ENCODE results near the gene TRIM17. TPM values are rescaled to one million over a fixed set of nuclear protein-coding genes. Genes with fewer than 3 reads are reported as not detected.

Gene TRIM17
- polyA plus RNA-seq, 4 donors = 2.1 to 13.4 (median 6.6) TPM

DNA sequence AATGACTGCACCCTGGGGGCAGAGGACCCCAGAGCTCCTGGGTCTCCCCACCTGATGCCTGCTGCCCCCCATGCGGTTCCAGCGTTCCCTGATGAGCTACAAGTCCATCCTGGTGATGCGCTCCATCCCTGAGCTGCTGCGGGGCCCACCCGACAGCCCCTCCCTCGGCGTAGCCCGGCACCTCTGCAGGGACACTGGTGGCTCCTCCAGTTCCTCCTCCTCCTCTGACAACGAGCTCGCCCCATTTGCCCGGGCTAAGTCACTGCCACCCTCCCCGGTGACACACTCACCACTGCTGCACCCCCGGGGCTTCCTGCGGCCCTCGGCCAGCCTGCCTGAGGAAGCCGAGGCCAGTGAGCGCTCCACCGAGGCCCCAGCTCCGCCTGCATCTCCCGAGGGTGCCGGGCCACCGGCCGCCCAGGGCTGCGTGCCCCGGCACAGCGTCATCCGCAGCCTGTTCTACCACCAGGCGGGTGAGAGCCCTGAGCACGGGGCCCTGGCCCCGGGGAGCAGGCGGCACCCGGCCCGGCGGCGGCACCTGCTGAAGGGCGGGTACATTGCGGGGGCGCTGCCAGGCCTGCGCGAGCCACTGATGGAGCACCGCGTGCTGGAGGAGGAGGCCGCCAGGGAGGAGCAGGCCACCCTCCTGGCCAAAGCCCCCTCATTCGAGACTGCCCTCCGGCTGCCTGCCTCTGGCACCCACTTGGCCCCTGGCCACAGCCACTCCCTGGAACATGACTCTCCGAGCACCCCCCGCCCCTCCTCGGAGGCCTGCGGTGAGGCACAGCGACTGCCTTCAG lies 45.5 kb downstream of the TRIM17 start:
- DNase-seq (ENCODE audit: low read depth in 4 of 4, low spot score in 3 of 4) = no peak

DNA sequence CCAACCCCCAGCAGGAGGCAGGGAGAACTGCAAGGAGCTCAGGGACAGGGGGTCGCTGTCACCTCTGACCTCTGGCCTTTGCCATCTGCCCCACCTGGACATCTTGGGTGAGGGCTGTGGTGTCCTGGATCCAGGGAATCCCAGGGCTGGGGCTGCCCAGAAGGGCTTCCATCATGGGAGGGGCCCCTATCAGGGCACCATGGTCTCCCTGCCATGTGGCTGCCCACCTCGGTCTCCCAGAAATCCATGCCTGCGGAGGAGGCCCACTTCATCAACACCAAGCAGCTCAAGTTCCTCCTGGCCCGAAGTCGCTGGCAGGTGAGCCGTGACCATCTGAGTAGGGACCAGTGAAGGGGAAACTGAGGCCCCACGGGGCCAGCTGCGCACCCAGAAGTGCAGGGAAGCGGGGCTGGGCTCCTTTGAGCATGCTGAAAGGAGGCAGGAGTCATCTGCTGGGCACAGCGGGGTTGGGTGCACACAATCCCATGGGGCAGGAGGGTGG lies 46.2 kb downstream of the TRIM17 start:
- DNase-seq (ENCODE audit: low read depth in 4 of 4, low spot score in 3 of 4) = no peak

DNA sequence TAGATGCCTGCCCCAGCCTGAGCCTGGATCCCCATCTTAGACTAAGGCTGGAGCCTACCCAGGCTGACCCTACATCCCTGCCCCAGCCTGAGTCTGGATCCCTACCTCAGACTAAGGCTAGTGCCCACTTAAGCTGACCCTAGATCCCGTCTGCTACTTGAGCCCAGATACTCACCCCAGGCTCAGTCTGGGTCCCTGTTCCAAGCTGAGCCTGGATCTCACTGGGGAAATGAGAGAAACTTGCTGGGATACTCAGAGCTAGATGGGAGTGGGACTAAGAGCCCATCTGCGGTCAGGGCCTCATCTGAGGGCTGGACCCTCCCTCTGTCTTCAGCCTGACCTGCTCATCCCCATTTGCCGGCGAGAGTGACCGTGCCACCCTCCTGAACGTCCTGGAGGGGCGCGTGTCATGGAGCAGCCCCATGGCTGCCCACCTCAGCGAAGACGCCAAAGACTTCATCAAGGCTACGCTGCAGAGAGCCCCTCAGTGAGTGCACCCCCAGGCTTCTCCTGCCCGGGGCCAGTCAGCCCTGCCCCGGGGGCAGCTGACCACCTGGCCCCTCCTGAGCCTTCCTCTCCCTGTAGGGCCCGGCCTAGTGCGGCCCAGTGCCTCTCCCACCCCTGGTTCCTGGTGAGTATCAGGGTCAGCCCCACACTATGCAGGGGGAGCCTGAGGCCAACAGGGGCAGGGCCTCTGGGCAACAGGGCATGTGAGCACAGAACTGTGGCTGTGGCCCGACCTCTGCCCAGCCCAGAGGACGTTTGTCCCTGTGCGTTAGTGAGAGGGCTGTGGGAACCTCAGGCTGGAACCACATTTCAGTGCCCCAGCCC lies 46.8 kb downstream of the TRIM17 start:
- DNase-seq (ENCODE audit: low read depth in 4 of 4, low spot score in 3 of 4) = no peak

DNA sequence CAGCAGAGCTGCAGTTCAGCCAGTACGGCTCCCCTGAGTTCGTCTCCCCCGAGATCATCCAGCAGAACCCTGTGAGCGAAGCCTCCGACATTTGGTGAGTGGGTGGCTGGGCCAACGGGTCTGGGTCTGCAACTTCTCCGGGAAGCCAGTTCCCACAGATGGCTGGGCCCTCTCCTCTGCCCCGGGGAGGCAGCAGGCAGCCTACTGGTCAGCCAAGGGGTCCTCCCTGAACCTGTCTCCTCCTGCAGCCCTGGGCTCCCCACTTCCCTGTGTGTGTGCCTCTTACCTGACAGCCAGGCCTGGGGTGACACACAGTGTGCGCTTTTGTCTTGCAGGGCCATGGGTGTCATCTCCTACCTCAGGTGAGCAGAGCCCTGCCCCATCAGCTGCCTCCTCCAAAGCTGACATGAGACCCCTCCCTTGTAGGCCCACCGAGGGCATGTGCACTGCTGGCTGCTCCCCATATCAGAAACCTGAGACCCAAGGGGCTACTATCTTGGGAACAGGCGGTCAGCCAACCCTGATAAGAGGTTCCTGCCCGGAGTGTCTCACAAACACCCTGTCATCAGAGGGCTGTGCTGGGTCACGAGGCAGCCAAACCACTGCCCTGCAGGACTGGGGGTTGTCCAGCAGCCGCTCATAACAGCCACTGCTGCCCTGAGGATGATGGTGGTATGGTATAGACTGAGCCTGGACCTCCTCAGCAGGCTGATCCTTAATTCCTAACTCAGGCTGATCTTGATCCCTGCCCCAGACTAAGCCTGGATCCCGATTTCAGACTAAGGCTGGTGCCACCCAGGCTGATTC lies 47.7 kb downstream of the TRIM17 start:
- DNase-seq (ENCODE audit: low read depth in 4 of 4, low spot score in 3 of 4) = no peak

DNA sequence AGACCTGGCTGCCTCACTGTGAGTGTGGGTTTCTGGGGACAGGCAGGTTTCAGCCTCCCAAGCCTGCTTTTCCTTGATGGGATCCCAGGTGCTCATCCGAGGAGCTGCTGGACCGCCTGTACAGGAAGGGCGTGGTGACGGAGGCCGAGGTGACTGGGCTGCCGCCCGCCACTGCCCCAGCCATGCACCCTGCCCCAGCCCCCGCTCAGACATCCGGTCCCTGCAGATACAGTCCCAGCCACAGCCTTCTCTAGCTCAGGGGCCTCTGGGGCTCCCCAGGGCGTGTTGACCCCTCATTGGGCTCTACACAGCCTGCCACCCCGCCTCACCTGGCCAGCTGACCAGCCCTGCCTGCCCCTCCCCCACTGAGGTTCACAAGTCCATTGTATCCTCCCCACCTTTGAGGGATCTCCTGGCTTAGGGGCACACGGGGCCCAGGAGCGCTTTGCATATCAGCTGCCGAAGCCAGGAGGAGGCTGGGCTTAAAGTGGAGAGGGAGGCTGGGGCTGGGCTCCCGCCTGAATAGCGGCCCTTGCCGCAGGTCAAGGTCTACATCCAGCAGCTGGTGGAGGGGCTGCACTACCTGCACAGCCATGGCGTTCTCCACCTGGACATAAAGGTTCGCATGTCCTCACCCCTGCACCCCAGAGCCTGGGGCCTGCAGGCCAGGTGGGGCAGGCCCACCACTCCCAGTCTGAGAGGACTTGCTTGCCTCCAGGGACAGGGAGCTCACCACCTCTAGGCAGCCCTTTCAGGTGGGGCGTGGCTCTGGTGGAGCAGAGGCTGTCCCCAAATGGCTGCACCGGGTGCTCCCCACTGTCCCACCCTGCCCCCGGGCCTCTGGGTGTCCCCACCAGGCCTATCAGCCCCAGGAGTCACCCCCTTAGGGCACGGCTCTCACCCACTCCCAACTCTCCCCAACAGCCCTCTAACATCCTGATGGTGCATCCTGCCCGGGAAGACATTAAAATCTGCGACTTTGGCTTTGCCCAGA lies 48.6 kb downstream of the TRIM17 start:
- no peak for DNase-seq (ENCODE audit: low read depth in 4 of 4, low spot score in 3 of 4)

DNA sequence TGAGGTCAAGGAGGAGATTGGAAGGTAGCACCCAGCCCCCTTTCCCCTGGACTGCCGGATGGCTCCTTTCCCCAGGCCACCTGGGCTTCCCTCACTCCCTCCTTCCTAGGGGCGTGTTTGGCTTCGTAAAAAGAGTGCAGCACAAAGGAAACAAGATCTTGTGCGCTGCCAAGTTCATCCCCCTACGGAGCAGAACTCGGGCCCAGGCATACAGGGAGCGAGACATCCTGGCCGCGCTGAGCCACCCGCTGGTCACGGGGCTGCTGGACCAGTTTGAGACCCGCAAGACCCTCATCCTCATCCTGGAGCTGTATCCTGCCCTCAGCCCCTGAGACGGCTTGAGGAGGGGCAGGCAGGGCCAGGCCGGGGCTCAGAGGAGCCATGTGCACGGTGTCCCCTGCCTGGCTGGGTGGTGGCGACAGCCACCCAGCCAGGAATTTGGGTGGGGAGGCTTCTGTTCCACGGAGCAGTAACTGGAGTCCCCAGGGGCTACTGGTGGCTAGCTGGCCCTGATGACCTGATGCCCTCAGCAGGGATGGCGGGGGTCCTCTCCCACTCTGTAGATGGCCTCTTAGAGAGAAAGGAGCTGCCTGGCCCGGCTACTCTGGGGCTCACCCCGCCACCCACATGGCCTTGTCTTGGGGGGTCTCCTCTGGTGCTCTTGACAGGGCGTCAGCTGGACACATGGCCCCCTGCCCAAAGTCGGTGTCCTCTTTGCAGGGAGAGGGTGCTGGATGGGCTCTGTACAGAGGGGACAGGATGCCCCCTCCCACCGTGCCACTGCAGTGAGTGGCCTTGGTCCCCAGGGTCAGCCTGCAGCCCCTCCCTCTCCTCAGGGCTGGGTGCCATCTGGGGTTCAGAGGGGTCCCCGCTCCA lies 49.6 kb downstream of the TRIM17 start:
- no peak for DNase-seq (ENCODE audit: low read depth in 4 of 4, low spot score in 3 of 4)

DNA sequence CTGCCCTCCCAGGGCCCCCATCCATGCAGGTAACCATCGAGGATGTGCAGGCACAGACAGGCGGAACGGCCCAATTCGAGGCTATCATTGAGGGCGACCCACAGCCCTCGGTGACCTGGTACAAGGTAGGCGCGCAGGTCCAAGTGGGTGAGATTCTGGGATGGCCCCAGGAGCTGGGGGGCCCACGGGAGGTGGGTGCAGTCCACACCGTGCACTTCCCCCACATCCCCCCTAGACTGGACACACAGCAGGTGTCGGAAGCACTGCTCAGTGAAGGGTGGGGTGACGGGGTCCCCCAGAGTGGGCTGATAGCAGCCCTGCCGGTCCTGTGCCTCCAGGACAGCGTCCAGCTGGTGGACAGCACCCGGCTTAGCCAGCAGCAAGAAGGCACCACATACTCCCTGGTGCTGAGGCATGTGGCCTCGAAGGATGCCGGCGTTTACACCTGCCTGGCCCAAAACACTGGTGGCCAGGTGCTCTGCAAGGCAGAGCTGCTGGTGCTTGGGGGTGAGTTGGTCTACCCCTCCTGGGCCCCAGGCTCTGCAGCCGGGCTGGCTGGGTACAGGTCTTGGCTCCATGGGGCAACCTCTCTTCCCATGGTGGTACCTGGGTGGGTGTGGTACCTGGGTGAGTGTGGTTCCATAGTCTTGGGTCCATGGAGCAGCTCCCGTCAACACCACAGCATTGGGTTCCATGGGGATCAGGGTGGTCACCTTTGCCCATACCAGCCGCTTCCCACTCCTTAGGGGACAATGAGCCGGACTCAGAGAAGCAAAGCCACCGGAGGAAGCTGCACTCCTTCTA lies 50.4 kb downstream of the TRIM17 start:
- no peak for DNase-seq (ENCODE audit: low read depth in 4 of 4, low spot score in 3 of 4)

DNA sequence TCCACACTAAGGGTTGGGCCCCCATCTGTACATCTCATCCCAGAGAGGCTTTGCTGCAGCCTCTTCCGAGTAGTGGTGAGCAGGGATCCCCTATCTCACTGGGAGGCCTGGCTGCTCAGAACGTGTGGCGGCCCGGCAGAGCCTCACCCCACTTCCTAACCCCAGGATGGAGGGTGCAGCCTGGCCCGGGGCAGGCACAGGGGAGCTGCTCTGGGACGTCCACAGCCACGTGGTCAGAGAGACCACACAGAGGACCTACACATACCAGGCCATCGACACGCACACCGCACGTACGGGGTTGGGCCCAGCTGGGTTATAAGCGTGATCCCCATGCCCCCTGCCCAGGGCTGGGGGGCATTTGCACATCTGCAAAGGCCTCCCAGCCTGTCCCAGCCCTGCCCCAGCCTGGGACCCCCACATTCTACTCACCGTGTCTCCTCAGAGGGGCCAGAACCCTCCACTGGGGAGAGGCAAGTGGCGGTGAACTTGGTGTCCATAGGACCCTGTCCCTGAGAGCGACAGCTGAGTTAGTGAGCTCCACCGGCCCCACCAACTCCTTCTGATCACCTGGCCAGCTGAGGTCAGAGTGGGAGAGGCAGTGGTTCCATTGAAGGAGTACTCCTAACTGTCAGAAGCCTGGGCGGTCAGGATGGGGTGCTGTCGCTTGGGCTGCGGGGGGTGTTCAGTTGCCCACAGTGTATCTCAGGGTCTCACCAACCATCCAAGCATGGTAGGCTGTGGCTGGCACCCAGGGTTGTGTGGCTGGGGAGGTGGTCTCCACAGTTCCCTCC lies 51.2 kb downstream of the TRIM17 start:
- no peak for DNase-seq (ENCODE audit: low read depth in 4 of 4, low spot score in 3 of 4)

DNA sequence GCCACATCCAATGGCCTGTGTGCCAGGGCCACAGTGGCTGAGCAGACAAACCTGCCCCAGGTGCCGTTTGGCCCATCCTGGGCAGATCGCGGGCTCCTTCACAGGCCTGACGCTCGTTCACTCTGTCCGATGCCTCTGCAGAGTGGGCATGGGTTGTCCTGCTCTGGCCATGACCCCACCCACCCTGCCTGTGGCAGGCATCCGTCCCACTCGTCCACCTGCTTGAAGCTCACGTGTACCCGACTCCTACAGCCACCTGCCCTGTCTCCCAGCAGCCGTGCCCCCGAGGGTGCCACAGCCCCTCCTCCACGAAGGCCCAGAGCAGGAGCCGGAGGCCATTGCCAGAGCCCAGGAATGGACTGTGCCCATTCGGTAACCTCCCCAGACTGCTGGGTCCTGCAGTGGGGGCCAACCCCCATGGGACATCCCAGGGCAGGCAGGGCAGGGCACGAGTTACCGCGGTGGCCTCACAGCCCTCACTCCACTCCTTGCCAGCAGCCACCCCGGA lies 51.9 kb downstream of the TRIM17 start:
- no peak for DNase-seq (ENCODE audit: low read depth in 4 of 4, low spot score in 3 of 4)

DNA sequence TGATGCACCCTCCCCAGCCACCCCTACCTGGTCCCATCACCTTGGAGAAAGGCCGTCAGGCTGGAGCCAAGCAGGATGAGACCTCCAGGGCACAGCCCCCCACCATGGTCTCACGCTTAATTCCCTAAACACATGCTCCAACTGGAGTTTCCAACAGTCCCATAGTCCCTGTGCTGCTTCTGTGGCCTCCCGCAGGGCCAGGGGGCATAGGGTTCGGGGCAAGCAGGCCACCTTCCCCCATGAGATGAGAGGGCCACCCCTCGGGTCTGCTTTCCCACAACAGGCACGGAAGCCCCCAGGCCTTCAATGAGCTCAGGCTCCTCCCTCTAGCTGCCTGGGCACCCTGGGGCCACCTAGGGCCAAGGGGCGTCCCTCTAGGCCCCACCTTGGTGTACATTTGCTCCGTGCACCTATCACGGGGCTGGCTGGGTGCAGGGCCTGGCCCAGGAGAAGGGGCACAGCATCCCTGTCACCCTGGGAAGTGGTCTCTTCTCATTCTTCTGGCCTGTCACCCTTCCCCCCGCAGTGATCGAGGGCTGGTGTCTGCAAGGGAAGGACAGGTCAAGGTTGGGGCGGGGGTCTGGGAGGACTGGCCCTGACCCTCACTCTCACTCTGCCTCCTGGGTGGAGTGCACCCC lies 52.5 kb downstream of the TRIM17 start:
- no peak for DNase-seq (ENCODE audit: low read depth in 4 of 4, low spot score in 3 of 4)

DNA sequence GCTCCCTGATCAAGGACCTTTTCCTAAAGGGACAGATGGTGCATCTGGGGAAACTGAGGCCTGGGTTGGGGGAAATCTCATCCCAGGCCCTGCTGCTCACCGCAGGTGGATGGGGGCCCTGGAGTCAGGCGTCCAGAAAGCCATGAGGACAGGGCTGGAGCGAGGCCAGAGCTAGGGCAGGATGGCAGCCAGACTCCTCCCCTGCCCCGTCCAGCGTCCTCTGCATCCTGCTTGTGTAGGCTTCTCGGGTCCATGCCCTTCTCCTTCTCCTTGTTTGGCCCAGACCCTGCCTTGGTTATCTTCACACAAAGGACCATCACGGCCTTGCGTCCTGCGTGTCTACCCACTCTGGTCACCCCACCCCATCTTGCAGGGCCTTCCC lies 53.0 kb downstream of the TRIM17 start:
- DNase-seq (ENCODE audit: low read depth in 4 of 4, low spot score in 3 of 4) = no peak

DNA sequence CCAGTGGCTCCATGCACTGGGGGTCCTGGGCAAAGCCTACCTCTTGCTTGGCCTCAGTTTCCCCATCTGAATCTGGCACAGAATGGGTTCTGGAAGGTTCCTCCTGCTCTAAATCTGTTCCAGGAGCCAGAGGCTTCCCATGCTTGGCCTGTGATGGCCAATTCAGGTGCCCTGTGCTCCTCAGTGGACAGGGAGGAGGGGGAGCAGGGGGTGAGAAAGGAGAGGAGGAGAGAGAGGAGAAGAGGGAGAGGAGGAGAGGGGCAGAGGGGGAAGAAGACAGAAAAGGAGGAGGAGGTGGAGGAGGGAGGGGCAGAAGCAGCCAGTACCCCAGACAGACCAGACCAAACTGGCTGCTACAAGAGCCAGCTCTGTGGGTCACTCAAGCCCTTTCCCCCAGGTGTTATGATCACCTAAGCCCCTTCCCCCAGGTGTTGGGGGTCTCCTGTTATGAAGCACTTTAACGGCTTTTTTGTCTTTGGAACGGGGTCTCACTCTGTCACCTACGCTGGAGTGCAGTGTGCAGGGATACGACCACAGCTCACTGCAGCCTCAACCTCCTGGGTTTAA lies 53.7 kb downstream of the TRIM17 start:
- no peak for DNase-seq (ENCODE audit: low read depth in 4 of 4, low spot score in 3 of 4)

DNA sequence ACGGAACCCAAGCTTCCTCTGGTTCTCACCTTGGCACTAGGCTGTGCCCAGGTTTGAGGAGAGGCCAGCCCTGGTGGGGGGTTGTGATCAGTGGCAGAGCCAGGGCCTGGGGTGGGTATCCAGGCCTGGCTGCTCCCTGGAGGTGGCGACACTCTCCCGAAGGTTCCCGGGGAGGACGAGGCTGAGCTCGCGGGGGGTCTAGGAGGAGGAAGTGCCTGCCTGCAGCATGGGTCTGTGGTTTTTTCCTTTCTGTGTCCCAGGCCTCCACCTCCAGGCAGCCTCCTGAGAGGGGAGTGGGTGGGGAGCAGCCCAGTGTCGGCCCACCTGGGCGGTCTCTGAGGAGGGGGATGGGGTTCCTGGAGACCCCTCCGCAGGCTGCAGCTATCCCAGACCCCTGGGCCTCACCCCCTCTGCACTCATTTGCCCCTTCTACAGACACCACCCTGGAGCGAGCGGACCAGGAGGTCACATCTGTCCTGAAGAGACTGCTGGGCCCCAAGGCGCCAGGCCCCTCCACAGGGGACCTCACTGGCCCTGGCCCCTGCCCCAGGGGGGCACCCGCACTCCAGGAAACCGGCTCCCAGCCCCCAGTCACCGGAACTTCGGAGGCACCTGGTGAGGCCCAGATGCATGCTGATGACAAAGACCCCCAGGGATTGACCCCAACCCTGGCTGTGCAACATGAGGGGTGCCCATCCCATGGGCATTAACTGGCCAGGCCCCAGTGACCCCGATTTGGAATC lies 54.3 kb downstream of the TRIM17 start:
- no peak for DNase-seq (ENCODE audit: low read depth in 4 of 4, low spot score in 3 of 4)

DNA sequence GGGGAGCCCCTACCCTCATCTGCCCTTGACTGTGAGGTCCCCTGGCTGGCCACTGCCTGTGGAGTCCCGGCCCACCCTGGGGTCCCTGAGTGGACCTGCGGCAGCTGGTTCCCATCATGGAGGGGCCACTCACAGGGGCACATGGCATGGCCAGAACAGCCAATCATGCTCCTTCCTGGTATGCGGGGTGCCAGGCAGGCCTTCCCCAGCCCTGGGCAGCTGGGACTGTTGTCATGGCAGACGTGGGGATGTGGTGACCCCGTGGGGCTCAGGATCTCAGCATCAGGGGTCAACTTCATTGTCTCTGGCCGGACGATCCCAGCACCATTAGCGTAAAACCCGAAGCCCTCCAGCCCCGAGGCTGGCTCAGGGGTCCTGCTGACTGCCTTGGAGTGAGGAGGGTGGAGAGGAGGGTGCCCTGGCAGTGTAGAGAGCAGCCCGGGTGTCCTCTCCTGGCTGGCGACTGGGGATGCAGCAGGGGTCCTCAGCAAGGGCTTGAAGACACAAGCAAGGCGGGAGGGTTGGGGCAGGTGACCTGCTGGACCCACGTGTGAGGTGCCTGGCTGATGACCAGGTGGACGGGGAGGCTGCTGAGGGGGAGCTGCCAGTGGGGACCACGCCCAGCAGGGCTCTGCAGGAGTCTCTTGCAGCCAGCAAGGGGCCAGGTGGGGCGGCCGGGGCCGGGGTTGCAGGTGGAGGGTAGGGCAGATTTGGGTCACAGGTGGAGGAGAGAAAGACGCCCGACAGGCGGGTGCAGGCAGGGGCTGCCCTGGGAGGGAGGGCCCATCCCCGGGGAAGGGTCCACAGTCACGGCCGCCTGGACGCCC lies 55.1 kb downstream of the TRIM17 start:
- DNase-seq (ENCODE audit: low read depth in 4 of 4, low spot score in 3 of 4) = no peak
